Heart left ventricle (tissue), 16 donors: ENCODE data around the gene ASXL3. TPM values are rescaled to one million over a fixed set of nuclear protein-coding genes. Genes with fewer than 3 reads are reported as not detected.

Source experiments
- ATAC-seq, 4 donors: fragments of 200-7000 bp; cut with Tn5 transposase; one replicate each; pipeline ENCODE4 v1.9.1; 2020 to 2022; ENCODE audit warnings: moderate library complexity in 4 of 4, mild to moderate bottlenecking in 3 of 4, moderate number of reproducible peaks in 1 of 4
- DNase-seq, 5 donors: peaks; one replicate each; pipeline ENCODE4 v3.0.0-alpha.2; 2020
- H3K27ac ChIP-seq, 12 donors: fragments of 200-600 bp; sonication (generic) in 4 of 12; one replicate each; pipeline versions ENCODE4 v1.5.0 to v1.8.0; 2016 to 2022; ENCODE audit warnings: mild to moderate bottlenecking in 2 of 12
- H3K27me3 ChIP-seq, 9 donors: fragments of 200-600 bp; sonication (generic) in 2 of 9; one replicate each; pipeline versions ENCODE4 v1.5.1 to v1.8.0; 2016 to 2022; ENCODE audit warnings: mild to moderate bottlenecking in 3 of 9
- H3K36me3 ChIP-seq, 9 donors: fragments of 200-600 bp; sonication (generic) in 2 of 9; one replicate each; pipeline versions ENCODE4 v1.5.0 to v1.8.0; 2018 to 2022; ENCODE audit warnings: mild to moderate bottlenecking in 2 of 9
- H3K4me1 ChIP-seq, 12 donors: fragments of 200-600 bp; sonication (generic) in 4 of 12; one replicate each; pipeline versions ENCODE4 v1.5.0 to v1.8.0; 2016 to 2022; ENCODE audit warnings: mild to moderate bottlenecking in 3 of 12
- H3K4me3 ChIP-seq, 12 donors: fragments of 200-600 bp; sonication (generic) in 4 of 12; one replicate each; pipeline versions ENCODE4 v1.5.0 to v1.8.0; 2017 to 2022; ENCODE audit warnings: mild to moderate bottlenecking in 9 of 12, moderate library complexity in 4 of 12
- H3K9me3 ChIP-seq, 12 donors: fragments of 200-600 bp; sonication (generic) in 4 of 12; one replicate each; pipeline versions ENCODE4 v1.5.0 to v1.8.0; 2016 to 2022; ENCODE audit warnings: mild to moderate bottlenecking in 1 of 12
- POLR2A ChIP-seq, 2 donors: fragments of 450-650 bp; IDR thresholded peaks; one replicate each; pipeline ENCODE4 v1.6.1; 2017; ENCODE audit warnings: antibody characterized with exemption in 2 of 2, mild to moderate bottlenecking in 2 of 2, moderate library complexity in 2 of 2
- WGBS, 4 donors: extraction: QIAGEN DNeasy Blood & Tissue Kit in 2 of 4; methylation state at CpG; one replicate each; pipeline versions ENCODE4 v1.1.5 to v1.1.7; 2013 to 2018; 5-methylcytosine and 5-hydroxymethylcytosine counted together
- intact Hi-C, 10 donors: fragments of 100-400 bp; cut with DNase I; formaldehyde crosslinking; loops; one replicate each; pipeline versions ENCODE4 v1.11.1 to v1.14.2; 2022
- polyA plus RNA-seq, 2 donors: library from polyadenylated mRNA; stranded (reverse); fragments of 200-250 nt; gene quantifications; one replicate each; pipeline ENCODE4 v1.2.3, GENCODE V29; 2013
- total RNA-seq, 9 donors: library from RNA; depleted of rRNA in 2 of 9; stranded (reverse); fragments of >200 nt in 2 of 9; fragmentation: NEBNext Ultra II Directional in 3 of 9; extraction: Animal tissue kit (Norgen Biotek cat#: 25700) in 3 of 9; gene quantifications; one replicate each; pipeline versions ENCODE4 v1.1.0 to v1.2.4, GENCODE V29; 2016 to 2023
- TF ChIP-seq, protein P1 (sequence below), 12 donors: fragments of 200-600 bp; sonication (generic) in 4 of 12; IDR thresholded peaks; one replicate each; pipeline versions ENCODE4 v1.5.0 to v1.8.0; 2018 to 2022; ENCODE audit warnings: antibody characterized with exemption in 12 of 12, mild to moderate bottlenecking in 5 of 12
- donor health status: ischemic (EF 13 %, LVEDD 7.1; RV severe dilation, severe dysfunction).
- donor health status: healthy with polysubstance abuse.
- donor health status: DM: no; HTN: yes; CAD: no.
- donor health status: DM: no; HTN: no; CAD: no.
- donor health status: ischemic (EF 25% LVEDD 6.9; RV normal size, moderate dysfunction).
- donor health status: ischemic (EF 25% LVEDD 5.7; RV mildly dilated, moderate dysfunction).
- donor health status: healthy.
- donor health status: DM: yes; HTN: yes; CAD: no.
- donor health status: ischemic (EF 35%, LVEDD 5.7; RV mildly dilated, moderate dysfunction).
- donor health status: nonischemic (EF 11% LVEDD 7.7; RV severe dilation, severe dysfunction).
- donor health status: DM: yes; HTN: yes; CAD: no.
- donor health status: PGD.
- donor health status: ischemic (EF 29% LVEDD 5.4; RV normal size, mild dysfunction).
- donor health status: nonischemic (EF 23%, LVEDD 6.1; RV moderate dilation, normal function).

The ASXL3 gene
- total and polyA plus RNA-seq, 11 donors, result 0.65 to 8.9 (median 3.5) TPM

- Histone ChIP-seq H3K4me1 (no peaks in the 10 kb centered on the region), H3K9me3 (peaks cover 0 to under 1% (median 0%) of the 10 kb centered on the region in 12 donors), H3K36me3 (peaks cover 0 to 5% (median 0%) of the 10 kb centered on the region in 9 donors), H3K27ac (no peak overlapping the region), H3K4me3 (no peak overlapping the region), H3K27me3 (no peaks in the 10 kb centered on the region)
- no peak for ATAC-seq
- WGBS, 4 donors, result 57 to 70% (median 62%) methylated on average over 3 of the region's 3 CpGs
- intact Hi-C loops, result loop anchor here in 1 of 10 donors (10.0 kb wide), 1 partner anchor 63 kb away; no protein-coding TSS in a partner anchor
- no peak for TF ChIP-seq POLR2A (IDR thresholded peaks at IDR 0.05)
- TF ChIP-seq, protein P1, sequence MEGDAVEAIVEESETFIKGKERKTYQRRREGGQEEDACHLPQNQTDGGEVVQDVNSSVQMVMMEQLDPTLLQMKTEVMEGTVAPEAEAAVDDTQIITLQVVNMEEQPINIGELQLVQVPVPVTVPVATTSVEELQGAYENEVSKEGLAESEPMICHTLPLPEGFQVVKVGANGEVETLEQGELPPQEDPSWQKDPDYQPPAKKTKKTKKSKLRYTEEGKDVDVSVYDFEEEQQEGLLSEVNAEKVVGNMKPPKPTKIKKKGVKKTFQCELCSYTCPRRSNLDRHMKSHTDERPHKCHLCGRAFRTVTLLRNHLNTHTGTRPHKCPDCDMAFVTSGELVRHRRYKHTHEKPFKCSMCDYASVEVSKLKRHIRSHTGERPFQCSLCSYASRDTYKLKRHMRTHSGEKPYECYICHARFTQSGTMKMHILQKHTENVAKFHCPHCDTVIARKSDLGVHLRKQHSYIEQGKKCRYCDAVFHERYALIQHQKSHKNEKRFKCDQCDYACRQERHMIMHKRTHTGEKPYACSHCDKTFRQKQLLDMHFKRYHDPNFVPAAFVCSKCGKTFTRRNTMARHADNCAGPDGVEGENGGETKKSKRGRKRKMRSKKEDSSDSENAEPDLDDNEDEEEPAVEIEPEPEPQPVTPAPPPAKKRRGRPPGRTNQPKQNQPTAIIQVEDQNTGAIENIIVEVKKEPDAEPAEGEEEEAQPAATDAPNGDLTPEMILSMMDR (IDR thresholded peaks at IDR 0.05), result no peak
- DNase-seq, result no peak
Measured at GRCh38 chr18:33611525-33612135, 33.6 kb downstream of the ASXL3 start.

- Histone ChIP-seq H3K4me3 (no peak overlapping the region), H3K4me1 (no peaks in the 10 kb centered on the region), H3K36me3 (peaks cover 0 to 2% (median 0%) of the 10 kb centered on the region in 9 donors), H3K27ac (no peak overlapping the region), H3K9me3 (peaks cover 0 to 2% (median 0%) of the 10 kb centered on the region in 12 donors), H3K27me3 (no peaks in the 10 kb centered on the region)
- no peak for DNase-seq
- no peak for ATAC-seq
- intact Hi-C loops, result loop anchor here in 1 of 10 donors (10.0 kb wide), 1 partner anchor 62 kb away; no protein-coding TSS in a partner anchor
- no peak for TF ChIP-seq POLR2A (IDR thresholded peaks at IDR 0.05)
- TF ChIP-seq, protein P1 (IDR thresholded peaks at IDR 0.05), result no peak
- 73 to 80% (median 77%) methylated on average over 3 of the region's 3 CpGs for WGBS, 4 donors
Measured at GRCh38 chr18:33612632-33613031, 34.6 kb downstream of the ASXL3 start.

- intact Hi-C loops, result loop anchor here in 1 of 10 donors (10.0 kb wide), 1 partner anchor 58 kb away; no protein-coding TSS in a partner anchor
- ATAC-seq (no peak), DNase-seq (no peak)
- 80 to 97% (median 91%) methylated on average over 3 of the region's 3 CpGs for WGBS, 4 donors
- no peaks in the 10 kb centered on the region for H3K27me3 ChIP-seq
- TF ChIP-seq POLR2A (IDR thresholded peaks at IDR 0.05), result no peak
- TF ChIP-seq, protein P1 (IDR thresholded peaks at IDR 0.05), result no peak
- peaks cover 0 to 2% (median 0%) of the 10 kb centered on the region in 12 donors for H3K9me3 ChIP-seq
- H3K4me3 ChIP-seq, result no peak overlapping the region
- no peaks in the 10 kb centered on the region for H3K36me3 ChIP-seq
- no peak overlapping the region for H3K27ac ChIP-seq
- H3K4me1 ChIP-seq, result no peaks in the 10 kb centered on the region
Measured at GRCh38 chr18:33616556-33616955, 38.5 kb downstream of the ASXL3 start.

DNA sequence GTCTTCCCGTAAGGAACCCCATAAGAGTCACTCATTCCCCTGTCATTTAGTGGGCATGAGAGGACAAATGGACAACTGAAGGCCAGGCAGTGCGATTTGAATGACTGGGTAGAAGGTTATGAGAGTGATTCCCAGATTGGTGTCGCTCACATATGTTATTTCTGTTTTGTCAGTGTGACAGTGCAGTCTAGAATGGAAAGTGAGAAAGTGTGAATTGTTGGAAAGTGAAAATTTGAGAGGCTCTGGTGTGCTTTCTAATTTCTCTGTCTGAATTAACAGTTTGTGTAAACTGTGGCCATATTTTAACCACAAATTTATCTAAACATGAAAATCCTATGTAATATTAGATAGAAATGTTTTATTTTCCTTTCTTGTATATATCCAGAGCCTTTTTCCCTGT is 49.1 kb downstream of the ASXL3 start:
- TF ChIP-seq, protein P1 (IDR thresholded peaks at IDR 0.05), result no peak
- intact Hi-C loops, result no loop called here
- H3K27ac ChIP-seq, result no peak overlapping the region
- H3K4me3 ChIP-seq, result no peak overlapping the region
- no peaks in the 10 kb centered on the region for H3K36me3 ChIP-seq
- 93 to 94% (median 93%) methylated on average over 3 of the region's 3 CpGs for WGBS, 4 donors
- DNase-seq (no peak), ATAC-seq (no peak)
- no peaks in the 10 kb centered on the region for H3K27me3 ChIP-seq
- H3K4me1 ChIP-seq, result no peaks in the 10 kb centered on the region
- no peaks in the 10 kb centered on the region for H3K9me3 ChIP-seq
